Erythroblast (primary cell): Measurements from ENCODE around the gene SUPT16H.
"Not testable (repeated sequence)": the region's sequence is repeated elsewhere in the genome, so short reads cannot be mapped to it uniquely, and the experiment has no call there.

ENCODE experiments used
- GATA1 ChIP-seq: IDR thresholded peaks from 2 replicates; pipeline ENCODE4 v1.6.1; 2011; ENCODE audit warnings: low read depth, mild to moderate bottlenecking, control low read depth, low read length, moderate library complexity
- POLR2A ChIP-seq: IDR thresholded peaks from 2 replicates; pipeline ENCODE4 v1.6.1; 2011; ENCODE audit warnings: mild to moderate bottlenecking, low read length

DNA sequence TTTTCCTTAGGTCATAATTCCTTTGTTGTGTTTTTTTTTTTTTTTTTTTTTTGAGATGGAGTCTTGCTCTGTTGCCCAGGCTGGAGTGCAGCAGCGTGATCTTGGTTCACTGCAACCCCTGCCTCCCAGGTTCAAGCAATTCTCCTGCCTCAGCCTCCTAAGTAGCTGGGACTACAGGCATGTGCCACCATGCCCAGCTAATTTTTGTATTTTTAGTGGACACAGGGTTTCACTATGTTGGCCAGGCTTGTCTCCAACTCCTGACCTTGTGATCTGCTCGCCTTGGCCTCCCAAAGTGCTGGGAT is 81.0 kb downstream of the SUPT16H start:
- TF ChIP-seq POLR2A, GATA1: not testable (repeated sequence)
